ENCODE results near the gene LMOD3.
A peak's percentile ranks its signal among the peaks of the same experiment; 100 is the strongest.

Gene LMOD3

DNA sequence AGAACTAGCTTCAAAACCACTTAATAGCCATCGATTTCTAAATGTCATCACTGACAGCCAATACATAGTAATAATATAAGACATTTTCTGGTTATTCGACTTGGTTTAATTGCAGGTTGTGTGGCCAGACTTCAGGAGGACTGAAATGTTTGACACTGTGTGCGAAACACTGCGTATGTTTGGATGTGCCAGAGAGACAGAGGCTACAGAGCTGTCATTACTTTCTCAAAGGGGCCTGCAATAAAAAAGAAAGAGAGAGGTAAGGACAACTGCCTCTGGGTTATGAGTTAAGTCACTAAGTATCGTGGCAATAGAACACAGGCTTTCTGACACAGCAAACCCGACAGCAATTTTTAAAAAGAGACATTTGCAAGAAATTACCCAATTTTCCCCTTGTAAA lies 882 bp downstream of the LMOD3 start:
- no peak for DNase-seq

DNA sequence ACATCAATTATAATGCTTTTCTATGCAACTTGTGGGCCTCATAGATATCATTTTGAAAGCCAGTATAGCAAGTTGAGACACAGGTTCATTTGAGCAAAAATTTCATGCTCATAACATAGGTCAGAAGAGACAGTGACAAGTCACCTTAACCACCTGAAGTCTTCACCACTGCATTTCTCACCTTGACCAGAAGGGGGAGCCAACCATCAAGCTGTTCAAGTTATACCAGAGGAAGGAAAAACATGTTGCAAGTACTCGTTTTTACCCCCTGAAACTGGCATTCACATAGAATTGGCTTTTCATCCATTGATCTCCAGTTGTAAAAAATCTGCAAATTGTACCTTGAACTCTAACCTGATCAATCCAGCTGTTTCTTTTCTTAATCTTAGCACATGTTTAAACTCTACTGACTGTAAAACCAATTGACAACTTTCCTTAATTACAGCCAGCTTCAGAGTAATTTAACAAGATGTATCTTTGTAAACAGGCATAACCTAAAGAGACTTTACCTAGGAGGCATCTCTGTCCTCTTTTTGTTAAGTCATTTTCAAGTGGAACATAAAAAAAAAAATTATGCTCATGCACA lies 1.4 kb downstream of the LMOD3 start:
- DNase-seq: peak; percentile 66

DNA sequence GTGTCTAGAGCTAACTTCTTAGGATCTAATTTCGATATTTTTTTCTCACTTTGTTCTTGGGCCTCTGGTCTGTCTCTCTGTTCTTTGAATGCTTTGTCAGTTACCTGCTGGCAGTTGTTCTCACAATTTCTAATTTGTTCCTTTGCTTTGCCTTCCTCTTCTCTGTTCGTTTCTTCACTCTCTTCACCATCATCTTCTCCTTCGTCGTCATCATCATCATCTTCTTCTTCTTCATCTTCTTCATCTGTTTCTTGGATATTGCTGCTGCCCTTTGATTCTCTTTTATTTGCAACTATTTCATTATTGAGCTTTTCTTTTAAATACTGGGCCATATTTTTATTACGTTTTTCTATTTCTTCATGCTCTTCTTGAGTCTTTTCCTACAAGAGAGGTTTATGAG lies 2.7 kb downstream of the LMOD3 start:
- no peak for DNase-seq

DNA sequence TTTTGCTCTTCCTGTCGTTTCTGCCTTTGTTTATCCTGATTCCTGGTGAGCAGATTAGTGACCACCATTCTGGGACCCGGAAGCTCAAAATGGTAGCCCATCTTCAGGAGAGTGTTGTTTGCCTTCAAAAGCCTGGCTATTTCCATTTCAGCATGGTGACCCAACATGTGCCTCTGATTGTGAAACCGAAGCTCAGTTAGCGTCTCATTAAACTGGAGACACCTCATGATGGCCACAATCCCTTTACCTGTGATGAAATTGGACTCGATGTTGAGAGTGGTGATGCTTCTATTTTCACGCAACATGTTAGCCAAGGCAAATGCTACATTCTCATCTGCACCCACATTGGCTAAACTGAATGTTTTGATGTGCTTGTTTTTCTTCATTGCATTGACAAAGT lies 3.3 kb downstream of the LMOD3 start:
- no peak for DNase-seq

DNA sequence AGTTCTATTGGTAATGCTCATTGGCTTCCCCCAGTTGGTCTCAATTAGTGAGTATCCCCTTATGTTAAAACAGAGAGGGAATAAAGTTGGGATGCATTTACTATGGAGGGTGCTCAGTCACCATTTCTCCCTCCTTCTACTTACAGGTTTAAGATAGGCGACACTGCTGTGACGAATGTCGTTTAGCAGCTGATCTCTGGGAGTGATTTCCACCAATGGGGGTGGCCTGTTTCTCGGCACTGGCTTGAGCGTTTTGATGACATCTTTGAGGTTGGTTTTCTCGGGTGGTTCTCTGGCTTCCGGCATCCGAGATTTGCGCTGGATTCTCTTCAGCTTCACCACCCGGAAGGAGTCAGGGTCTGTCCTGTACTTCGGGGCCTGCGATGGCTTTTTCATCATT lies 3.8 kb downstream of the LMOD3 start:
- no peak for DNase-seq

DNA sequence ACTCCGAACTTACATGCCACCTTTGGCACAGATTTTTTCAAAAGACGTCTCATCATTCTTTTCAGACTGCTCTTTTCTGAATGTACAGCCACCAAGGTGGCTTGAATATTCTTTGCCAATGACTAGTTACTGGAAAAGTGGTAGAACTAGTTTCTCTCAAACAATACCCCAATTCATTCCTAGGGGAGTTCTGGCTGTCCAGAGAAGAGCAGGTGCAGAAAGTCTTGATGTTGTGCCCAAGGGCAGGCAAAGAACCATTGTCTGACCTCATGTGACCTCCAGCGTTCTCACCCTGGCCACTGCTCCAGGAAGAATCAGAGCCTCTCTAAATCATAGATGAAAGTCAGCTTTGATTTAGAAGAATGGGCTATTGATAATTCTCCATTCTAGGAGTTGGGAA lies 5.5 kb downstream of the LMOD3 start:
- no peak for DNase-seq

DNA sequence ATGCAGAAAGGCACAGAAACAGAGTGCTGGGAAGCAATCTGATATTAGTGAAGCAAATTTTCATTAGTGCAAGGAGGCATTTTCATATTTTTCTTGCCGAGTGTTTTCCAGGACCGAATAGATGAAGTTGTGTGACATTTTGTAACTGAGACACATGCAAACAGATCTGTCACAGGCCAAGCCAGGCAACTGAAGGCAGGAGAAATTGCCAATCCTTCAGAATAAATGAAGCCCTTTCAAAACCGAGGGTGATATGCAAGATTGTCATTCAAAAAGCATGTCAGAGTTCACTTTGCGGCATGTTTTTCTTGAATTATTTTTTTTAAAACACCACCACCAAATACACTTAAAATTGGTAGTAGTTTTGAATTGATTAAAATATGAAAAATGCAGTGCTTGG lies 6.2 kb downstream of the LMOD3 start:
- DNase-seq: no peak

DNA sequence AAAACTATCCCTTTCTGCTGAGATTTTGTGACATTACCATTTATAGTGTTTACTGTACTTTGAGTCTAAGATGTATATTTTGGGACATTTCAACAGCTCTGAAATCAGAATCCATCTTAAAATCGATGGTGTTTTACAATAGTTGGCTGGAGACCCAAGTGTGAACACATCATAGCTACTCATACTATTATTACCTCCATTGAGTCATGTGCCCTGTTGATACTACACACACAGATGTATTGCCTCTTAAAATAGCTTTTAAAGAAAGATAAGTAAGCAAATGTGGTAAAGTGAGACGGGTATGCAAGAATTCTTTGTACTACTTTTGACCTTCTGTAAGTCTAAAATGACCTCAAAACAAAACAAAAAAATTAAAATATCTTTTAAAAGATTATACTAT lies 6.7 kb downstream of the LMOD3 start:
- no peak for DNase-seq

DNA sequence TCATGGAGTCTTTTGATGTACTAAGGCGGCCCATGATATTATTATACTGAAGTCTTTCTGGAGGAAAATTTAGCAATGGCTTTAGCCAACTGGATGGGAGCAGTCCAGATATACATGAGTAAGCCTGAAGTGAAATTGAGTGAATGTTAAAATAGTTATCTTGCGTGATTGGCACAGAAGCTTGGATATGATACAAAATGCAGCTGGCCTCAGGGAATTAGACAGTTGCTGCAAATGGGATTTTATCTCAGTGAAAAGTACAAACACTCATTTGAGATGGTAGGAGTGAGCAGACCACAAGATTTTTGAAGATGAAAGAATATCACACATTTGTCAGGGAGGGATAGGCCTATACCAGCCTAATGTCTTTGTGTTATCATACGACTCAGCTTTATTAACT lies 8.9 kb downstream of the LMOD3 start:
- no peak for DNase-seq

DNA sequence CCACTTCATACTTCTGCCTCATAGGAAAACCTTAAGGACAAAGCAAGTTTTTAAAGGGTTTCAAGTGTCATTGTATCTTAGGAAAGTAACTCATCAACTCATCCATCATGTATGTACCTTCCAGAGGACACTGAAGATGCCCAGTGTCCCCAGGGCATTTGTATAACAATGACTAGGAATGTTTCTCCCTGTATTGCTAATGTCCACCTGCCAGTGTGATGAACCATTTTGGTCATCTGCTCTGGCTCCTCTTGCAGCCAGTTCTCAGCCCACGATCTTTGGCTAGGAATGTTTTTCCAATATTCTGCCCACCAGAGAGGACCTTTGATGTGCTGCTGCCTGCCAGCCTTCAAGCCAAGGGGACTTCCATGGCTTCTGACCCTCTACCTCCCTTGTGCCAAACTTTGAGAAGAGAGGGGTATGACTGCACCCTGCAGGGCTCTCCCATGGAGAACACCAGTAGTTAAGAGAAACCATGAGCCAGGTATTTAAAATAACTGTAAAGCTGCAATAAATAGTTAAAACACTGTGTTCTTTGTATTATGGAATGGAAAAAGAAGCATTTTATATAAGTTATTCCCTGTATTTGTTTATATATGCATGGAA lies 11.4 kb downstream of the LMOD3 start:
- no peak for DNase-seq

DNA sequence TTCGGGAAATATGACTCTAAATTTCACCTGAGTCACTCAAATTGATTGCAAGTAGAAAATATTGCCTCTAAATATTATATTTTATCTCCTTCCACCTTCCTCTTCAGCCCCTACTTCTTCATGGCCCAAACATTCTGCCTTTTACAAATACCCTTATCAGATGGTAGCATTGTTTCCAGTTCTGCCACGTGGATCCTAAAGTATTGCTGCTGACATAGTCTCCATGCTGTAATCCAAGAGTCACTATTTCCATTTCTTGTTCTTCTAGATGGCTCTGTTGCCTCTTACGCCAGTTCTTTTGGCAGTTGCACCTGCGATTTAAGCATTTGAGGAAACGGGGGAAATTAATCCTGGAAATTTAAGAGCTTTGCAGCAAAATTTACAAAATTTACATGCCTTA lies 13.6 kb downstream of the LMOD3 start:
- no peak for DNase-seq

DNA sequence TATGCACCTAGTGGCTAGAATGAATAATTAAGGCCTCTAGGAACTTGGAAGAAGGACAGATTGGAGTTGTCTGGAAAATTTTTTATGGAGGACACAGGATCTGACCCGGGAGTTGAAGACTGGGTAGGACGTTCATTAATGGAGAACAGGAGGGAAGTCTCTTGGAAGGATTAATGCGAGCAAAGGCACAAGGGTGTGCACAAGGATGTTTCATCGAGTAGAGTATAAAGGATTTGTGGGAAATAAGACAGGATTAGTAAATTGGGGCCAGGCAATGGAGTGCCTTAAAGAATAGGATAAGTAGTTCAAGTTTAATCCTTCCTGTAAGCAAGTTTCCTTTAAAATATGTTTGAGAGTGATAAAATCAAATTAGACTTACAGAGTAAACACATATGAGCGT lies 14.6 kb downstream of the LMOD3 start:
- DNase-seq: no peak

DNA sequence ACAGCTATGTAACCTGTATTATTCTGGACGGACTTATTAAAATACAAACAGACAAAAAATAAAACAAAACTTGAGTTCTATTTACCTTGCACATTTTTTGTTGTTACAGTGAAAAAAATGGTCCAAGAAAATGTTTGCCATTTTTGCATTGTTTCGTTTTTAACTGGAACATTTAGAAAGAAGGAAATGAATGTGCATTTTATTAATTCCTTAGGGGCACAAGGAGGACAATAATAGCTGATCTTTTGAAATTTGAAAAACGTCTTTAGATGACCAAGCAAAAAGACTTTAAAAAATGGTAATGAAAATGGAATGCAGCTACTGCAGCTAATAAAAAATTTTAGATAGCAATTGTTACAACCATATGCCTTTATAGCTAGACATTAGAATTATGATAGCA lies 17.1 kb downstream of the LMOD3 start:
- DNase-seq: no peak

DNA sequence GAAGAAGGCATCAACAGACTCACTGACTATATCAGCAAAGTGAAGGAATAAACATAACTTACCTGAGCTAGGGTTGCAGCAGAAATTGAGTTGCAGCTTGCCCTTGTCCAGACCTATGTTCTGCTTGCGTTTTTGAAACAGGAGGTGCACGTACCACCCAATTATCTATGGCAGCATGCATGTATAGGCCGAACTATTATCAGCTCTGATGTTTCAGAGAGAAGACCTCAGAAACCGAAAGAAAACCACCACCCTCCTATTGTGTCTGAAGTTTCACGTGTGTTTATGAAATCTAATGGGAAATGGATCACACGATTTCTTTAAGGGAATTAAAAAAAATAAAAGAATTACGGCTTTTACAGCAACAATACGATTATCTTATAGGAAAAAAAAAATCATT lies 17.8 kb downstream of the LMOD3 start:
- DNase-seq: no peak

DNA sequence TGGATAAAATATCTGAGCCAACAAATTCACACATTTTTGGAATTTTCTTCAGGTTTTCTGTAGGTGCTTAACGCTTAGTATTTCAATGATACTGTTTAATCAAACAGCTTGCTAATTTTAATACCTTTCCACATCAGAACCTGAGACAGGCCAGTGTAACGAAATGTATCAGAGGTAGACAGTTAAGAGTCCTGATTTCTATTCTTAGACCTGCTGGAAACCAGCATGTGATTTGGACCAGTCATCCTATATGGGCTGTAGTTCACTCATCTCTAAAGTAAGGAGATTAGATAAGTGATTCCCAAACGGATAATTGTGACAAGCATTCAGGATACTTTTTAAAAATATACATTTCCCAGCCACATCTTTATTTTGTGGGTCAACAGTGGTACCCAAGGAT lies 19.3 kb downstream of the LMOD3 start:
- no peak for DNase-seq

DNA sequence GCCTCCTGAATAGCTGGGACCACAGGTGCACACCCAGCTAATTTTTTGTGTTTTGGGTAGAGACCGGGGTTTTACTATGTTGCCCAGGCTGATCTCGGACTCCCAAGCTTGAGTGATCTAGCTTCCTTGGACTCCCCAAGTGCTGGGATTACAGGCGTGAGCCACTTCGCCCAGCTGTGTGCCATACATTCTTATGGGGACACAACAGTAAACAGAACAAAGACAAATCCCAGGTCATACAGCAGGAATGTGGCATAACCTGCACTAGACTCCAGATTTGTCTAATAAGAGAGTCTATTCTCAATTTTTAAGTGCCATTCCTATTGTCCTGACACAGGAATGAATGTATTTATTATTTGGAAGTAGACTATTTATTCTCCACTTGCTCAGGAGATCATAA lies 20.0 kb downstream of the LMOD3 start:
- no peak for DNase-seq

DNA sequence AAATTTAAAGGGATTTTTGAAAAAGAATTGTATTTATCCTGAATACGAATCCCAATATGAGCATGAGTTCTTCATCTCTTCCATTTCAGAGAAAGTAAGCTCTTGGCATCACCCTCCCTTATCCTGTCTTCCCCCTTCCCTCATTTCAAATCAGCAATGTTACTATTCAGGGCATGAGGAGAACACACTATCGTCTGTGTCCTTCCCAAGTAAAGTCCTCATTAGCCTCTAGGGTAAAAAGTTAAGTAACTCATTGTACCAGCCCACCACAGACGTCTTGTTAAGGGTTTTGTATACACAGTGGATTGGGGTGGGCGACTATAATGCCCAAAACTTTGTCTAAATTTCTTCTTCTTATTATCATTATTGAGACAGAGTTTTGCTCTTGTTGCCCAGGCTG lies 22.8 kb downstream of the LMOD3 start:
- no peak for DNase-seq

DNA sequence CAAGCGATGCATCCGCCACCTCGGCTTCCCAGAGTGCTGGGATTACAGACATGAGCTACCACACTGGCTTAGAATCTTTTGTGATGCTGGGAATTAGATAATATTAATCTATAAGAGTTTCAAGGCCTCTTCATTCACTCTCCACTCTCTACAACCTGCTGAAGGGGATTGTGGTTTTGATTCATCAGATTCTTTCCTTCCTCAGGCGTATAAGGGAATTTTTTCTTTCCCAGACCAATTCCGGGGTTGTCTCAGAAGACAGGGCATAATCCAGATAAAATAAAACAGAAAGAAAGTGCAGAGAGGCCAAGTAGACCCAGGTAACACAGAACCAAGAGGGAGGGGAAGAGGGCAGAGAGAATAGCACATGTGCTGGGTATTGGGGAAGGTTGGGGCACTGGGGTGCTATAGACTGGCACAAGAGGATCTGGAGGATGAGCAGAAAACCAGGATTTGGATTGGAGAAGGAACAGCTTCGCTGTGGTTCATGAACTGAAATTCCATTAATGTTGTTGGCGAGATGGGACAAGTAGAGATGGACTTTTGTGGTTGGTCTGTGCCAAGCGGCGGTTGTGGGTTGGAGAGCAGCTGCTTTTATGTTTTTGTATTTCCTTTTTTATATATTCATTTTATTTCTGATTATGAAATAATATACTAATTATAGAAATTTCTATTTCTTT lies 24.8 kb downstream of the LMOD3 start:
- no peak for DNase-seq

DNA sequence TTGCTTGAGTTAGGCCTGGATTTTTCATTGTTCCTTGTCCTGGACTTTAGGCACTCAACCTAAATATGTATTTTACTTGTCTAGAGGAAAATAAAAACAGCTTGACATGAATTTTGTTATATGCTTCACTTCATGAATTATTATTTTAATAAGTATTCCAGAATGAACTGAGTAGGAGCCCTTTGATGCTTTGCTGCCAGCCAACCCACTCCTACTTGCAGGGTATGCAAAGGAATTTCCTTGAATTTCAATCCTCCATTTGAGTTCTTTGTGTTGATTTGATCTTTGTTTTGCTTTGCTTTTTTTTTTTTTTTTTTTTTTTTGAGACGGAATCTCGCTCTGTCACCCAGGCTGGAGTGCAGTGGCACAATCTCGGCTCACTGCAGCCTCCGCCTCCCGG lies 26.1 kb downstream of the LMOD3 start:
- DNase-seq: no peak

DNA sequence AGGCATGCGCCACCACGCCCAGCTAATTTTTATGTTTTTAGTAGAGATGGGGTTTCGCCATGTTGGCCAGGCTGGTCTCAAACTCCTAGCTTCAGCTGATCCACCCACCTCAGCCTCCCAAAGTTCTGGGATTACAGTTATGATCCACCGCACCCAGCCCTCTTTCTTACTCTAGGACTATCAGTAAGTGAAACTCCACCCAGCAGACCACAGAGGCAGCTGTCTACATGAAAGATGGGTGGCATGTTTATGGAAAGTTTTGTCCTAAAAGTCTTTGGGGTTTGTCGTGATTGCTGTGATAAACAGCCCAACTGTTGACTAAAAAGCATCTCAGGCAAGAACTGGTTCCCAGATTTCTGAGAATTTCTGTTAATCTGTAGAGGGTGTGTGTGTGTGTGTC lies 26.8 kb downstream of the LMOD3 start:
- peak; percentile 32 for DNase-seq

DNA sequence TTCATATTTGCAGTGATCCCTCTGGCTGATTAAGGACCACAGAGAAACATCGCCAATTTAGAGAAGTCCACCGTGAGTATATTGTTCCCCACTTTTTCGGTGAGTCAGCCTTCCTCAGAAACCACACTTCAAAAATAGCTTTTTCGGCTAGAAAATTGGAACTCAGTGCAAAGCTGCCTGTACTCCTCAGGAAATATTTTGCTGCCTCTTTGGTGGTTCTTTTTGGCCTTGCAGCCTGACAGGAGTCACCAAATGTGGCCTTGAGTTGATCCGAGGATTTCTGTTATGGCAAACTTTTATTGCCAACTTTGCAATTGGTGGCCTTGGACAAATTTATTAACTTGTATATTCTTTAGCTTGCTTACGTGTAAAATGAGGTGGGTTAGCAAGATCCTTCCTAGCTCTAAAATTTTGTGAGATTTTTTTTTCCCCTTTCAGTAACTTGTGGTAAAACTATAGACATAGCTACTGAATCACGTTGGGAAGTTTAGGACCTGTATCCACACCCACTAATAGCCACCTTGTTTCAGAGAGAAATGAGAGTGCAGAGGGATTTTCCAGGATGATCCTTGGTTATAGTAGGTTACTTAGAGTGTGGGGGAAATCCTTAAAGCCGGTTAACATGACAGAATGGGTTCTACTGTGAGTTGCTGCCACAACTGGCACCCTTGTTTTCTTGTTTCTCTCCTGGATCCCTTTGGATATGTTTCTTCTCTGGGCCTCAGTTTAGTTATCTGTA lies 27.8 kb downstream of the LMOD3 start:
- DNase-seq: no peak

DNA sequence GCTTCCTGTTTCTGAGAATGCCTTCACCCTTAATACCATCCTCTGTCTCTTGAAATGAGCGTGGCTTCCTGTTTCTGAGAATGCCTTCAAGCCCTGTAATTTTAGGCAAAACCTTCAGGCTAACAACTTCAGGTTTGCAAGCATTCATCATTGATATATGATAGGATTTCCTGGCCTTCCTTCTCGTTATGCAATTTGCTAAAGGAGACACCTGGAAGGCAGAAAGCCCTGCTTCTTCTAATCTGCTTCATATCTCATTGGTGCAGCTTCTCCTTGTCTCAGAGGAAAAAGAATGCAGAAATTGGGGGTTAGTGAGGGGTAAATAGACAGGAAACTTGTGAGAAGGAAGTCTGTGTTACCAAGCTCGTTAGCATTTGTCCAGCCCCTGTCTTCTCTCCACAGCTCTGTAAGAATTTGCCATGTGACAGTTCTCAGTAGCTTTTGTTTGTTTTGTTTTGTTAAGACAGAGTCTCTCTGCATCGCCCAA lies 30.3 kb downstream of the LMOD3 start:
- no peak for DNase-seq

DNA sequence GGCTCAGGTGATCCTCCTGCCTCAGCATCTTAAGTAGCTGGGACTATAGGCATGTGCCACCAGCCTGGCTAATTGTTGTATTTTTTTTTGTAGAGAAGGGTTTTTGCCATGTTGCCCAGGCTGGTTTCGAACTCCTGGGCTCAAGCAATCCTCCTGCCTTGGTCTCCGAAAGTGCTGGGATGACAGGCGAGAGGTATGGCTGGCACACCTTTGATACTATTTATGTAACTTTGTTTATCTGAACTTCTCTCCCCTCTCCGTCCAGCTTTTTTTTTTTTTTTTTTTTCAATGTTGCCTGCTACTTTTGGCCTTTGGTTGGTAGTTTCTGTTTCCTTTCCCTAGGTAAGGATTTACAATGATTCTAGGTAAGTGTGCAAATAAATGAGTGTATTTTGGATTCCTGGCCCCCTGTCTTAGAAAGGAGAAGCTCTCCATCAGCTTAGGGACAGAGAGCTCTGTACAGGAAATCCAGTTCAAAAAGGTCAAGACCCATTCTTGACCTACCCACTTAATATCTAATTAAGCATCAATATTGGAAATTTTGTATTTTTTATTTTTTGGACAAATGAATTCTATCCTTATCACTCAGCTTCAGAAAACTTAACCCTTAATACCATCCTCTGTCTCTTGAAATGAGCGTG lies 30.9 kb downstream of the LMOD3 start:
- DNase-seq: no peak

DNA sequence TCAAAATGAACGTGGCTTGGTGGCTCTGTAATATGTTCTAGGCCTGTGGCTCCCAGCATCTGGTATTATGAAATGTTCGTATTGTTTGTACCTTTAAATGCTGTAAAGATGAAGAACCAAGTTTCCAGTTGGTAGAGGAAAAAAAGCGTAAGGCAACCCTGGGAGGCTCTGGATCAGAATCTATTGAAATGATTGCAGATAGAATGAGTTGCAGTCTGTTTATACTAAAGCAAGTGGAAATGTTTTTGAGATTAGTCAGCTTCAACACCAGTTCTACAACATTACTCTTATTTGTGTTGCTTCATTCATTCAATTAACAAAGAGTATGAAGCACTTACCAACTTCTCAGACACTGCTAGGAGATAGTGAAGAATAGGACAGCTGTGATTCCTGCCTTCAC lies 32.4 kb downstream of the LMOD3 start:
- no peak for DNase-seq
